GM12891 (cell line): ENCODE measurements around the gene PRDM2.

Source experiments
- PAX5 ChIP-seq: IDR thresholded peaks from 2 replicates; pipeline ENCODE4 v1.6.1; 2011; ENCODE audit warnings: low read length, moderate library complexity, mild to moderate bottlenecking; ENCODE audit not compliant: insufficient read depth, severe bottlenecking
- POLR2A ChIP-seq: IDR thresholded peaks from 2 replicates; pipeline ENCODE4 v1.6.1; 2011; ENCODE audit warnings: low read depth, low read length, control low read depth
- POLR2AphosphoS5 ChIP-seq: IDR thresholded peaks from 2 replicates; pipeline ENCODE4 v1.6.1; 2011; ENCODE audit warnings: low read depth, low read length, control low read depth
- POU2F2 ChIP-seq: IDR thresholded peaks from 2 replicates; pipeline ENCODE4 v1.6.1; 2011; ENCODE audit warnings: low read depth, mild to moderate bottlenecking, control low read depth, low read length, moderate library complexity
- SPI1 ChIP-seq: IDR thresholded peaks from 2 replicates; pipeline ENCODE4 v1.6.1; 2011; ENCODE audit warnings: low read depth, low read length, control low read depth
- TAF1 ChIP-seq: IDR thresholded peaks from 2 replicates; pipeline ENCODE4 v1.6.1; 2011; ENCODE audit warnings: low read depth, low read length, control low read depth

- TF ChIP-seq POLR2A = no peak
- no peak for TF ChIP-seq POLR2AphosphoS5
- TF ChIP-seq TAF1 = no peak
- TF ChIP-seq SPI1 = no peak
- no peak for TF ChIP-seq POU2F2
- TF ChIP-seq PAX5 = no peak
These were observed 125.0 kb downstream of the PRDM2 start for GRCh38 chr1:13825033-13825432.
